IMR-90 (cell line): ENCODE results near the gene NUP54. TPM values are rescaled to one million over a fixed set of nuclear protein-coding genes. Genes with fewer than 3 reads are reported as not detected.

Experiments
- ATAC-seq: fragments of 200-7000 bp; cut with Tn5 transposase; 2 replicates; pipeline ENCODE4 v1.9.1; 2020; ENCODE audit warnings: low read depth, mild to moderate bottlenecking, moderate library complexity
- BruUV-seq: library from RNA; stranded (reverse); fragments of 400-500 nt; replicated peaks from 2 replicates; lab custom pipeline; 2021; lab: Mats Ljungman, UMichigan
- CTCF ChIA-PET: fragments of 300-600 bp; formaldehyde crosslinking; extraction: SDS; loops from one replicate; lab custom pipeline; 2021; ENCODE audit warnings: antibody characterized with exemption; lab: Yijun Ruan, JAX
- POLR2A ChIA-PET: fragments of 300-600 bp; sonication (Branson Sonifier 250); formaldehyde crosslinking; loops from one replicate; lab custom pipeline; 2022; ENCODE audit warnings: antibody characterized with exemption; ENCODE audit not compliant: unreplicated experiment; lab: Charles Lee
- DNase-seq: peaks from one replicate; pipeline ENCODE4 v3.0.0; 2013
- H2AFZ ChIP-seq: replicated peaks from 2 replicates; pipeline ENCODE3; 2013; ENCODE audit warnings: low read length, mild to moderate bottlenecking; ENCODE audit not compliant: poor library complexity
- H2AK5ac ChIP-seq: 2 replicates; pipeline ENCODE4 v1.6.1; 2013; ENCODE audit warnings: low read depth, low read length, inconsistent platforms
- H2AK9ac ChIP-seq: replicated peaks from 2 replicates; pipeline ENCODE3; 2013; ENCODE audit warnings: mild to moderate bottlenecking, low read depth, low read length, moderate library complexity; ENCODE audit not compliant: poor library complexity
- H2BK120ac ChIP-seq: 2 replicates; pipeline ENCODE4 v1.6.1; 2013; ENCODE audit warnings: low read depth, low read length, inconsistent platforms
- H2BK15ac ChIP-seq: 3 replicates; pipeline ENCODE4 v1.6.1; 2013; ENCODE audit warnings: low read depth, low read length, inconsistent platforms
- H2BK20ac ChIP-seq: 2 replicates; pipeline ENCODE4 v1.6.1; 2013; ENCODE audit warnings: low read depth, mild to moderate bottlenecking, inconsistent platforms, low read length, moderate library complexity
- H2BK5ac ChIP-seq: 2 replicates; pipeline ENCODE4 v1.6.1; 2013; ENCODE audit warnings: mild to moderate bottlenecking, low read depth, low read length, inconsistent platforms; ENCODE audit not compliant: poor library complexity, severe bottlenecking
- H3K14ac ChIP-seq: replicated peaks from 2 replicates; pipeline ENCODE4 v1.6.1; 2013; ENCODE audit warnings: low read depth, low read length, inconsistent platforms
- H3K18ac ChIP-seq: 2 replicates; pipeline ENCODE4 v1.6.1; 2013; ENCODE audit warnings: low read depth, low read length, control low read depth
- H3K23ac ChIP-seq: 2 replicates; pipeline ENCODE4 v1.6.1; 2013; ENCODE audit warnings: low read depth, low read length, inconsistent platforms
- H3K27ac ChIP-seq: 2 replicates; pipeline ENCODE4 v1.5.1; 2013; ENCODE audit warnings: mild to moderate bottlenecking, control low read depth, low read length; ENCODE audit not compliant: insufficient read depth
- H3K27me3 ChIP-seq: 2 replicates; pipeline ENCODE4 v1.6.1; 2013; ENCODE audit warnings: low read length; ENCODE audit not compliant: control insufficient read depth, insufficient read depth
- H3K36me3 ChIP-seq: 2 replicates; pipeline ENCODE4 v1.6.1; 2013; ENCODE audit warnings: low read length, mixed read lengths; ENCODE audit not compliant: control insufficient read depth, insufficient read depth
- H3K4ac ChIP-seq: 2 replicates; pipeline ENCODE4 v1.6.1; 2013; ENCODE audit warnings: low read depth, low read length, inconsistent platforms
- H3K4me1 ChIP-seq: 2 replicates; pipeline ENCODE4 v1.6.1; 2013; ENCODE audit warnings: low read length, mixed read lengths; ENCODE audit not compliant: control insufficient read depth, insufficient read depth
- H3K4me2 ChIP-seq: 2 replicates; pipeline ENCODE4 v1.6.1; 2013; ENCODE audit warnings: low read depth, mild to moderate bottlenecking, control low read depth, low read length, moderate library complexity
- H3K4me3 ChIP-seq: 2 replicates; pipeline ENCODE4 v1.5.1; 2013; ENCODE audit warnings: low read depth, mild to moderate bottlenecking, control low read depth, low read length, moderate library complexity; ENCODE audit not compliant: insufficient read depth
- H3K56ac ChIP-seq: 2 replicates; pipeline ENCODE4 v1.6.1; 2013; ENCODE audit warnings: low read length, inconsistent platforms; ENCODE audit not compliant: insufficient read depth; ENCODE audit errors: extremely low read depth
- H3K79me1 ChIP-seq, 2 experiments: 2 replicates each; pipeline ENCODE4 v1.6.1; 2013; ENCODE audit warnings: low read length in 2 of 2, inconsistent platforms in 1 of 2, low read depth in 1 of 2
- H3K9ac ChIP-seq: 2 replicates; pipeline ENCODE4 v1.6.1; 2013; ENCODE audit warnings: low read depth, low read length, control low read depth
- H3K9me1 ChIP-seq: 2 replicates; pipeline ENCODE4 v1.6.1; 2013; ENCODE audit warnings: low read length, inconsistent platforms; ENCODE audit not compliant: insufficient read depth
- H3K9me3 ChIP-seq: 2 replicates; pipeline ENCODE4 v1.6.1; 2013; ENCODE audit warnings: low read length; ENCODE audit not compliant: control insufficient read depth, insufficient read depth
- H4K20me1 ChIP-seq: 2 replicates; pipeline ENCODE4 v1.6.1; 2013; ENCODE audit warnings: low read length, inconsistent platforms; ENCODE audit not compliant: insufficient read depth
- H4K5ac ChIP-seq: 2 replicates; pipeline ENCODE4 v1.6.1; 2013; ENCODE audit warnings: mild to moderate bottlenecking, low read depth, low read length, control low read depth
- H4K8ac ChIP-seq, 2 experiments: 2 replicates each; pipeline ENCODE4 v1.6.1; 2013; ENCODE audit warnings: low read depth in 2 of 2, low read length in 2 of 2, control low read depth in 1 of 2, inconsistent platforms in 1 of 2
- H4K91ac ChIP-seq: 2 replicates; pipeline ENCODE4 v1.6.1; 2013; ENCODE audit warnings: low read depth, low read length, inconsistent platforms; ENCODE audit not compliant: insufficient read depth
- BHLHE40 ChIP-seq: fragments of 150-350 bp; IDR thresholded peaks from 2 replicates; pipeline ENCODE4 v1.6.1; 2016; ENCODE audit warnings: mild to moderate bottlenecking, low read depth, low read length
- CEBPB ChIP-seq: IDR thresholded peaks from 2 replicates; pipeline ENCODE4 v1.6.1; 2012; ENCODE audit warnings: low read depth, low read length, improper control_type of control experiment
- CHD1 ChIP-seq: IDR thresholded peaks from 2 replicates; pipeline ENCODE4 v1.6.1; 2012; ENCODE audit warnings: low read depth, low read length, improper control_type of control experiment
- MAFK ChIP-seq: IDR thresholded peaks from 2 replicates; pipeline ENCODE4 v1.6.1; 2012; ENCODE audit warnings: low read depth, low read length, improper control_type of control experiment
- MAZ ChIP-seq: IDR thresholded peaks from 2 replicates; pipeline ENCODE4 v1.6.1; 2012; ENCODE audit warnings: low read depth, mild to moderate bottlenecking, low read length, improper control_type of control experiment, moderate library complexity, borderline replicate concordance
- MXI1 ChIP-seq: IDR thresholded peaks from 2 replicates; pipeline ENCODE4 v1.6.1; 2012; ENCODE audit warnings: low read depth, mild to moderate bottlenecking, low read length, moderate library complexity, borderline replicate concordance
- NFE2L2 ChIP-seq: fragments of 150-350 bp; IDR thresholded peaks from 2 replicates; pipeline ENCODE4 v1.6.1; 2016; ENCODE audit warnings: low read depth, mild to moderate bottlenecking, low read length
- POLR2A ChIP-seq: IDR thresholded peaks from 2 replicates; pipeline ENCODE4 v1.6.1; 2012; ENCODE audit warnings: mild to moderate bottlenecking, low read depth, low read length
- RAD21 ChIP-seq: IDR thresholded peaks from 2 replicates; pipeline ENCODE4 v1.6.1; 2012; ENCODE audit warnings: low read length, improper control_type of control experiment
- RCOR1 ChIP-seq: IDR thresholded peaks from 2 replicates; pipeline ENCODE4 v1.6.1; 2012; ENCODE audit warnings: mild to moderate bottlenecking, low read length, improper control_type of control experiment; ENCODE audit not compliant: insufficient replicate concordance
- RFX5 ChIP-seq: IDR thresholded peaks from 2 replicates; pipeline ENCODE4 v1.8.0; 2012; ENCODE audit warnings: low read depth, mild to moderate bottlenecking, low read length, moderate library complexity
- SMC3 ChIP-seq: fragments of 150-350 bp; IDR thresholded peaks from 2 replicates; pipeline ENCODE4 v1.6.1; 2016; ENCODE audit warnings: low read depth, mild to moderate bottlenecking, antibody characterized with exemption, low read length, moderate library complexity
- WGBS, 2 experiments: methylation state at CpG; one replicate each; pipeline versions ENCODE4 v1.1.5 to v1.1.7; 2013; ENCODE audit warnings: missing lambda C conversion rate in 2 of 2; ENCODE audit not compliant: insufficient read length in 1 of 2; ENCODE audit errors: extremely low coverage in 2 of 2; 5-methylcytosine and 5-hydroxymethylcytosine counted together
- dilution Hi-C: fragments of 300-500 bp; cut with HindIII; formaldehyde crosslinking; loops from one replicate; pipeline ENCODE4 v1.14.3; 2018; ENCODE audit warnings: low sequenced_read_pairs; ENCODE audit not compliant: unreplicated experiment
- in situ Hi-C: fragments of 300-500 bp; cut with MboI; formaldehyde crosslinking; loops from 3 replicates; pipeline ENCODE4 v1.14.3; 2019; ENCODE audit warnings: low sequenced_read_pairs, inconsistent platforms, mixed read lengths
- intact Hi-C: fragments of 100-400 bp; cut with micrococcal nuclease; formaldehyde crosslinking; loops from 2 replicates; pipeline ENCODE4 v1.10.0; 2022
- polyA plus RNA-seq, 3 experiments: library from polyadenylated mRNA; depleted of rRNA; stranded (reverse); fragments of >200 nt; gene quantifications; 2 replicates each; pipeline ENCODE4 v1.2.3, GENCODE V29; 2012; ENCODE audit warnings: low replicate concordance in 1 of 3
- total RNA-seq: library from RNA; depleted of rRNA; stranded (reverse); fragments of >200 nt; gene quantifications from 2 replicates; pipeline ENCODE4 v1.2.3, GENCODE V29; 2012
- TF ChIP-seq, protein P1 (sequence below): fragments of 150-350 bp; IDR thresholded peaks from 2 replicates; pipeline ENCODE4 v1.6.1; 2017; ENCODE audit warnings: mild to moderate bottlenecking, antibody characterized with exemption, low read length, low read depth
- TF ChIP-seq, protein P2 (sequence below): conservative IDR thresholded peaks from 2 replicates; pipeline ENCODE4 v1.5.1; 2012; ENCODE audit warnings: mild to moderate bottlenecking, low read depth, low read length, improper control_type of control experiment

The NUP54 gene
- total and polyA plus RNA-seq, 2 of the 4 experiments (the other 2 are of a cell fraction): 24.6 to 44.4 TPM

DNA sequence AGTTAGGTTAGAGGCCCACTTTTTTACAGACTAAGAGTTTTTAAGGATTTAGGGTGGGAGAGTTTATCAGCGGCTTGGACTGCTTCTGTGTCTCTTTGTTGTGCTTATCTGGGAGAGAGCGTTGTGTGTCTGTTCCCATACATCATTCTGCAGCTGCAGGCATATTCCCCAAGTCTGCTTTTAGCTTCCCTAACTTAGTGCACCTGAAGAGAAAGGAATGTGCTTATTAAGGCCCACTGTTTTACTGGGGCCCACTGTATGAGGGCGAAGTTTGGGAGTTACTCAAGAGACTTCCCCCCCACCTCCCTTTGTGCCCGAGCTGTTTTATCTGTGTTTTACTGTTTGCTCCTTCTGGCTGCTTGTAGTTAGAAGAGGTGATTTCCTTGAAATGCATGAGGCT, 41.8 kb downstream of the NUP54 start:
- Histone ChIP-seq H3K9me1 (no peaks in the 10 kb centered on the region), H2AK9ac (no peak overlapping the region), H3K23ac (no peak overlapping the region), H3K14ac (no peak overlapping the region), H3K27ac (no peak overlapping the region), H3K4me3 (no peak overlapping the region), H3K18ac (no peak overlapping the region), H4K5ac (no peak overlapping the region), H2AFZ (no peak overlapping the region), H2BK5ac (no peak overlapping the region), H4K20me1 (no peaks in the 10 kb centered on the region), H4K91ac (no peak overlapping the region), H3K27me3 (peaks cover 6% of the 10 kb centered on the region), H3K9ac (no peak overlapping the region), H2AK5ac (no peak overlapping the region), H3K9me3 (no peaks in the 10 kb centered on the region), H3K4me1 (no peaks in the 10 kb centered on the region), H3K4me2 (no peak overlapping the region), H2BK20ac (no peak overlapping the region), H4K8ac (no peak overlapping the region), H3K79me1 (no peaks in the 10 kb centered on the region), H3K36me3 (no peaks in the 10 kb centered on the region), H2BK120ac (no peak overlapping the region), H3K56ac (no peak overlapping the region), H2BK15ac (no peak overlapping the region), H3K4ac (no peak overlapping the region)
- no peak for DNase-seq
- dilution Hi-C loops (no loop called here), intact Hi-C loops (no loop called here), in situ Hi-C loops (no loop called here)
- ChIA-PET POLR2A (no interaction called here), CTCF (no interaction called here)
- no TSS peak for BruUV-seq
- TF ChIP-seq MAZ: no peak
- TF ChIP-seq, protein P1, sequence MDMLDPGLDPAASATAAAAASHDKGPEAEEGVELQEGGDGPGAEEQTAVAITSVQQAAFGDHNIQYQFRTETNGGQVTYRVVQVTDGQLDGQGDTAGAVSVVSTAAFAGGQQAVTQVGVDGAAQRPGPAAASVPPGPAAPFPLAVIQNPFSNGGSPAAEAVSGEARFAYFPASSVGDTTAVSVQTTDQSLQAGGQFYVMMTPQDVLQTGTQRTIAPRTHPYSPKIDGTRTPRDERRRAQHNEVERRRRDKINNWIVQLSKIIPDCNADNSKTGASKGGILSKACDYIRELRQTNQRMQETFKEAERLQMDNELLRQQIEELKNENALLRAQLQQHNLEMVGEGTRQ: no peak
- TF ChIP-seq CHD1: no peak
- no peak for TF ChIP-seq RAD21
- TF ChIP-seq POLR2A: no peak
- no peak for TF ChIP-seq SMC3
- TF ChIP-seq, protein P2, sequence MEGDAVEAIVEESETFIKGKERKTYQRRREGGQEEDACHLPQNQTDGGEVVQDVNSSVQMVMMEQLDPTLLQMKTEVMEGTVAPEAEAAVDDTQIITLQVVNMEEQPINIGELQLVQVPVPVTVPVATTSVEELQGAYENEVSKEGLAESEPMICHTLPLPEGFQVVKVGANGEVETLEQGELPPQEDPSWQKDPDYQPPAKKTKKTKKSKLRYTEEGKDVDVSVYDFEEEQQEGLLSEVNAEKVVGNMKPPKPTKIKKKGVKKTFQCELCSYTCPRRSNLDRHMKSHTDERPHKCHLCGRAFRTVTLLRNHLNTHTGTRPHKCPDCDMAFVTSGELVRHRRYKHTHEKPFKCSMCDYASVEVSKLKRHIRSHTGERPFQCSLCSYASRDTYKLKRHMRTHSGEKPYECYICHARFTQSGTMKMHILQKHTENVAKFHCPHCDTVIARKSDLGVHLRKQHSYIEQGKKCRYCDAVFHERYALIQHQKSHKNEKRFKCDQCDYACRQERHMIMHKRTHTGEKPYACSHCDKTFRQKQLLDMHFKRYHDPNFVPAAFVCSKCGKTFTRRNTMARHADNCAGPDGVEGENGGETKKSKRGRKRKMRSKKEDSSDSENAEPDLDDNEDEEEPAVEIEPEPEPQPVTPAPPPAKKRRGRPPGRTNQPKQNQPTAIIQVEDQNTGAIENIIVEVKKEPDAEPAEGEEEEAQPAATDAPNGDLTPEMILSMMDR: no peak
- TF ChIP-seq RFX5: no peak
- no peak for TF ChIP-seq MAFK
- no peak for TF ChIP-seq RCOR1
- no peak for TF ChIP-seq NFE2L2
- TF ChIP-seq MXI1: no peak
- TF ChIP-seq BHLHE40: no peak
- no peak for TF ChIP-seq CEBPB
- WGBS, 2 experiments: no CpG with 5 or more reads among the region's 4 CpGs
- no peak for ATAC-seq
